HG03565 (cell line): ENCODE results near the gene CPXM2.

Experiments used
- ATAC-seq: cut with Tn5 transposase; IDR thresholded peaks from one replicate; pipeline ENCODE4 v1.9.1; 2021; ENCODE audit warnings: mild to moderate bottlenecking, moderate library complexity; ENCODE audit not compliant: unreplicated experiment

Gene CPXM2

GRCh38 chr10:123878666-123879303 lies 12.8 kb downstream of the CPXM2 start:
- ATAC-seq = no peak

- no peak for ATAC-seq
Measured at GRCh38 chr10:123870260-123870659, 21.3 kb downstream of the CPXM2 start.

GRCh38 chr10:123869020-123869414 lies 22.6 kb downstream of the CPXM2 start:
- ATAC-seq = no peak

- ATAC-seq = no peak
Measured at GRCh38 chr10:123868038-123869019, 23.3 kb downstream of the CPXM2 start.

- no peak for ATAC-seq
Measured at GRCh38 chr10:123865880-123866279, 25.7 kb downstream of the CPXM2 start.

GRCh38 chr10:123865350-123865749 lies 26.3 kb downstream of the CPXM2 start:
- ATAC-seq = no peak

- ATAC-seq = no peak
Measured at GRCh38 chr10:123864923-123865322, 26.7 kb downstream of the CPXM2 start.

GRCh38 chr10:123863721-123864482 lies 27.7 kb downstream of the CPXM2 start:
- ATAC-seq = no peak

GRCh38 chr10:123863183-123863575 lies 28.4 kb downstream of the CPXM2 start:
- ATAC-seq = no peak

- ATAC-seq = no peak
Measured at GRCh38 chr10:123862421-123863182, 29.0 kb downstream of the CPXM2 start.

GRCh38 chr10:123860856-123861255 lies 30.8 kb downstream of the CPXM2 start:
- ATAC-seq = no peak

GRCh38 chr10:123860209-123860608 lies 31.4 kb downstream of the CPXM2 start:
- ATAC-seq = no peak

GRCh38 chr10:123859653-123860050 lies 32.0 kb downstream of the CPXM2 start:
- ATAC-seq = no peak

- ATAC-seq = no peak
Measured at GRCh38 chr10:123858907-123859652, 32.5 kb downstream of the CPXM2 start.

GRCh38 chr10:123858077-123858681 lies 33.4 kb downstream of the CPXM2 start:
- ATAC-seq = no peak

GRCh38 chr10:123857616-123858015 lies 34.0 kb downstream of the CPXM2 start:
- no peak for ATAC-seq

- no peak for ATAC-seq
Measured at GRCh38 chr10:123855008-123855684, 36.5 kb downstream of the CPXM2 start.

- no peak for ATAC-seq
Measured at GRCh38 chr10:123854498-123854897, 37.1 kb downstream of the CPXM2 start.

GRCh38 chr10:123854003-123854402 lies 37.6 kb downstream of the CPXM2 start:
- no peak for ATAC-seq
